Epithelial cell of proximal tubule (primary cell): Measurements from ENCODE around the gene RAB27B. TPM values are rescaled to one million over a fixed set of nuclear protein-coding genes. Genes with fewer than 3 reads are reported as not detected.

Experiments
- DNase-seq: peaks from one replicate; pipeline ENCODE4 v3.0.0-alpha.2; 2011; ENCODE audit warnings: low read depth
- H3K4me3 ChIP-seq: 2 replicates; pipeline ENCODE4 v1.5.1; 2011; ENCODE audit warnings: low read depth, mild to moderate bottlenecking, low read length
- total RNA-seq: library from RNA; depleted of rRNA; stranded (reverse); fragments of >200 nt; gene quantifications from 2 replicates; pipeline ENCODE4 v1.2.3, GENCODE V29; 2015
- TF ChIP-seq, protein P1 (sequence below): conservative IDR thresholded peaks from 2 replicates; pipeline ENCODE4 v1.5.1; 2012; ENCODE audit warnings: low read depth, mild to moderate bottlenecking, low read length

RAB27B gene
- total RNA-seq, 1 donor from 2014 or later = 2.1 TPM

DNA sequence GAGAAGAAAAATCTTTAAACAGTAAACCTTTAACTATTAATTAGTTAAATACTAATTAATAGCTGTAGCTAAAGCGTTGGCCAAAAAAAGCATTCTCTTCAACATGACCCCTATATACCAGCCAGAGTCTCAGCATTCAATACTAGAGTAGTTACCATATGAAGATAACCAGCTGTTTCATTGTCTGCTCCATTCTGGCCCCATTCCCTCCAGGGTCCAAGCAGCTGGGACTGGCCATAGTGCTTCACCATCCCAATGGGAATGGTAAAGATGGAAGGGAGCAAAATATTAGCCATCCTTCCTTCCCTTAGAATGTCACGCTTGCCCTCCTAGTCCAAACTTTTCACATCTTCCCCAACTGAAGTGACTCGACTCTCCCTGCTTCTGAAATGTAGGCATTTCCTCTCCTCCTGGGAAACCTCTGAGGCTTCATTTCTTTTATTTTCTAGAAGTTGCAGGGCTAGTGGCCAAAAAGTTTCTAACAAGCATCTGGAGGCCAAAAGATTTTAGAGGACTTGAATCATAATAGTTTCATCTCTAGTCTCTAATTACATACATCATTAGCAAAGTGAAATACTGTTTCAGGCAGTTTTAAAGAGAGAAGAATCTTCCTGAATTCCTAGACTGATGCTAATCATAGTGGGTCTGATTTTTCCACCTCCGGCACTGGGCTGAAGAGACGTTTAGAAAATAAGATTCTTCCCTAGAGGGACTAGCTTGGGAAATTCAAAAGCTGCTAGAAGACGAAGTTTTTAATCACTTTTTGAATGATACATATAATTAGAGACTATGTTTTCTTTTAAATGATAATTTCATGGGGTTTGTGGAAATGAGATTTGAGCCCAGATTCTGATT, 78.3 kb downstream of the RAB27B start:
- no peak for DNase-seq
- no peak overlapping the region for H3K4me3 ChIP-seq
- TF ChIP-seq, protein P1, sequence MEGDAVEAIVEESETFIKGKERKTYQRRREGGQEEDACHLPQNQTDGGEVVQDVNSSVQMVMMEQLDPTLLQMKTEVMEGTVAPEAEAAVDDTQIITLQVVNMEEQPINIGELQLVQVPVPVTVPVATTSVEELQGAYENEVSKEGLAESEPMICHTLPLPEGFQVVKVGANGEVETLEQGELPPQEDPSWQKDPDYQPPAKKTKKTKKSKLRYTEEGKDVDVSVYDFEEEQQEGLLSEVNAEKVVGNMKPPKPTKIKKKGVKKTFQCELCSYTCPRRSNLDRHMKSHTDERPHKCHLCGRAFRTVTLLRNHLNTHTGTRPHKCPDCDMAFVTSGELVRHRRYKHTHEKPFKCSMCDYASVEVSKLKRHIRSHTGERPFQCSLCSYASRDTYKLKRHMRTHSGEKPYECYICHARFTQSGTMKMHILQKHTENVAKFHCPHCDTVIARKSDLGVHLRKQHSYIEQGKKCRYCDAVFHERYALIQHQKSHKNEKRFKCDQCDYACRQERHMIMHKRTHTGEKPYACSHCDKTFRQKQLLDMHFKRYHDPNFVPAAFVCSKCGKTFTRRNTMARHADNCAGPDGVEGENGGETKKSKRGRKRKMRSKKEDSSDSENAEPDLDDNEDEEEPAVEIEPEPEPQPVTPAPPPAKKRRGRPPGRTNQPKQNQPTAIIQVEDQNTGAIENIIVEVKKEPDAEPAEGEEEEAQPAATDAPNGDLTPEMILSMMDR = no peak

DNA sequence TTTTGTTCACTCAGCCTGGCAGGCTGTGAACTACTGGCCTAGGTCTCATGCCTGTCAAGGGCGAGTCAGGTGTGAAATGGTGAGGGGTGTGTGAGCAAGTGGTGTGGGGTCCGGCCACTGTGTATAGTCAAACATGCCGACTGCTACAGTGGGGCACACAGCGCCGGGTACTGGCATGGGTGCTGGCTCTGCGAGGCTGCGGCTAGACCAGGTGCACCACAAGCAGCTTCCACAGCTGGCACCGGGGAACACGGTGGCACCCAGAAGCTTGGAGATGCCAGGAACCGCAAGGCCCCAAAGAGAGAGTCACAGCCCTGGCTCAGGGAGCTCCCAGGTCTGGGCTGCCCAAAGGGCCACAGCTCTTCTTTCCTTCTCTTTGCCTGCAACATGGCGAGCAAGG, 81.3 kb downstream of the RAB27B start:
- no peak for DNase-seq
- TF ChIP-seq, protein P1 = no peak
- no peak overlapping the region for H3K4me3 ChIP-seq

DNA sequence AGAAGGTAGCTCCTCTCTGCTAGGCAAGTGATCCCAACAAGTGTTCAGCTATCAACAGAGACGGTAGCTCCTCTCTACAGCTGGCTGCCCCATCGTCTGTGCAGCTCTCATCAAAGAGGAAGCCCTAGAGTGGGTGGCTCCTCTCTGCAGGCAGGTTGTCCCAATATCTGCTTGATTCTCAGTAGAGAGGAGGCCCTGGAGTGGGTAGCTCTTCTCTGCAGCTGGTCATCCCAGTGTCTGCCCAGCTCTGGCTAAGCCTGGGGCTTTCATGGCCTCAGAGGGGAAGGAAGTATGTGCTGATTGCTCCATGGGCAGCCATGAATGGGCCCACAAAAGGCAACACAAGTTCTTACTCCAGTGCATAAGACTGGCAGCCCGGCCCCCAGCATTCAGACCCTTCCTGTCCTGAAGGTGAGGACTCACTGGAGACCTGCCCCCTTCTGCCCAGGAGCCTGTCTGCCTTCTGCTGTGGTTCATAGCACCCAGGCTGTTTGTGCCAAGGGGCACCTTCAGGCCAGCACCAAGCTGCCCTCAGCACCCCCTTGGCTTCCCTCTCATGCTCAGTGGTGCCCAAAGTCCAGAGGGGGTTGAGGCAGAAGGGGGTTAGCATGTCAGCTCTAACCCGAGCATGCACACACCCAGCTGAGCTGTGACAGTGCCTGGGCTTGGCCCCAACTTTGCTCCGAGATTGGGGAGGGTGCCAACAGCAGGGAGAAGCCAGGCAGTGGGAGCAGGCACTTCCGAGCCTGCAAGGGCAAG, 82.1 kb downstream of the RAB27B start:
- no peak overlapping the region for H3K4me3 ChIP-seq
- no peak for DNase-seq
- TF ChIP-seq, protein P1 = no peak

DNA sequence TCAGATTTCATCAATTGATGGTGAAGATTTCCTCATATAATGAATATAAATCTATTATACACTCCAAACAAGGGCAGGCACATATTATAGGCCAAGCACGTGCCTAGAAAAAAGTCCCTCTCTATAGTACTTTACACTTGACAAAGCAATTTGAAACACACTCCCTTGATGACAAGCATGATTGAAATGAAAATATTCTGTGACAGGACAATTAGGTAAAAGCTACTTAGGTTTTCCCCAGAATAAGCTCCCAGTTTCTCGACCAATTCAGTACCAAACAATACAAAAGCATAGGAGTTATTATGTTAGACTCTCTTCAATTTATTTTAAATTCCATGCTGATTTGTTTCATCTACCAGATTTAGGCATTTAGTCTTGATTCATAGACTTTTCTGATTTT, 83.3 kb downstream of the RAB27B start:
- TF ChIP-seq, protein P1 = no peak
- no peak overlapping the region for H3K4me3 ChIP-seq
- DNase-seq = no peak

DNA sequence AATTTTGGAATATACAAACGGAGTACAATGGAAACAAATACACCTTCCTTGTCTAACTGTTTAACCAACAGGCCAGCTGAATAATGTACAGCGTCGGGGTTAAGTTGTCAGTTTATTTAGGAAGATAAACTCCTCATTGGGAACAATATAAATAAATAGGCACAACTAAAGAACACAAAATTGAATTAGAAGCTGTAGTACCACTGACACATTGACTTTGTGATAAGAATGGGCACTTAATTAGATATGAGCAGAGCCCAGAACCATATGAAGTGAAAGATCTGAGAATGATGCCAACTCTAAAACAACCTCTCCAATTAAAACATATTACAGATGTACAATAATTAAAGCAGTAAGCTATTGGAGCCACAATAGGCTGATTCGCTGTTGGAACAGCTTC, 86.5 kb downstream of the RAB27B start:
- no peak overlapping the region for H3K4me3 ChIP-seq
- DNase-seq = no peak
- TF ChIP-seq, protein P1 = no peak

DNA sequence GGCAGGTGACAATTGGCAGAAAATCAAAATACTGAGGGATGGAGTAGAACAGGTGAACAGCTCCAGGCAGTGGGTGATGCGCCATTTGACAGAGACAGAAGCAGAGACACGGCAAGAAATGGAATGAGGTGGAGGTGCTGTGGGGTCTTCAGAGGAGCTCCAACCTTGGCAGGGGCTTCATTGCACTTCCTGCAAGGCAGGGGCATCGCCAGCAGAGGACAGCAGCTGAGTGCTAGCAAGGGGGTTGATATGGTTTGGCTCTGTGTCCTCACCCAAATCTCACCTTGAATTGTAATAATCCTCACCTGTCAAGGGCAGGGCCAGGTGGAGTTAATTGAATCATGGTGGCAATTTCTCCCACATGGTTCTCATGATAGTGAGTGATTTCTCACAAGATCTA, 88.2 kb downstream of the RAB27B start:
- no peak for DNase-seq
- no peak overlapping the region for H3K4me3 ChIP-seq
- TF ChIP-seq, protein P1 = no peak
